ENCODE data around the gene OPN1LW.

Gene OPN1LW

DNA sequence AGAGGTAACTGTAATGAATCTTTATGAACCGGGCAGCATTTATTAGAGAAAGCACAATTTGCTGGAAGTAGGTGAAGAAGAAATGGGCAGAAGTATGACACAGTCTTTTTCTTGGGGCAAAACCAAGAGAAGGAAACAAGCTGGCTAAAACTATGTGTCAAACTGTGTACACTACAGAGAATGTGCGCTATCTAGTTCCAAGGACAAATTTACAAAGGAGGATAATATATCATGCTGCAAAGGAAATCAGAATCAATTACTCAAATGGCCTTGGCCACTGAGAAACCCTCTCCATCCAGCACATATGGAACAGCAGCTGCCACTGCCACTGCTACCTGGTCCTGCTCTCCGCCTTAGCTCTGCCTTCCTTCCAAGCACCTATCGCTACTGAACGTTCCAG, 29.4 kb upstream of the OPN1LW start:
- TF ChIP-seq POLR2AphosphoS5 (IDR thresholded peaks at IDR 0.05; ENCODE audit: low read depth) (no peak), GABPA (IDR thresholded peaks at IDR 0.05; ENCODE audit: low read depth) (no peak), CTCF (IDR thresholded peaks at IDR 0.05; ENCODE audit: insufficient read depth, low read length) (no peak), SPI1 (IDR thresholded peaks at IDR 0.05; ENCODE audit: borderline replicate concordance, low read depth) (no peak)
- TF ChIP-seq, protein P1, sequence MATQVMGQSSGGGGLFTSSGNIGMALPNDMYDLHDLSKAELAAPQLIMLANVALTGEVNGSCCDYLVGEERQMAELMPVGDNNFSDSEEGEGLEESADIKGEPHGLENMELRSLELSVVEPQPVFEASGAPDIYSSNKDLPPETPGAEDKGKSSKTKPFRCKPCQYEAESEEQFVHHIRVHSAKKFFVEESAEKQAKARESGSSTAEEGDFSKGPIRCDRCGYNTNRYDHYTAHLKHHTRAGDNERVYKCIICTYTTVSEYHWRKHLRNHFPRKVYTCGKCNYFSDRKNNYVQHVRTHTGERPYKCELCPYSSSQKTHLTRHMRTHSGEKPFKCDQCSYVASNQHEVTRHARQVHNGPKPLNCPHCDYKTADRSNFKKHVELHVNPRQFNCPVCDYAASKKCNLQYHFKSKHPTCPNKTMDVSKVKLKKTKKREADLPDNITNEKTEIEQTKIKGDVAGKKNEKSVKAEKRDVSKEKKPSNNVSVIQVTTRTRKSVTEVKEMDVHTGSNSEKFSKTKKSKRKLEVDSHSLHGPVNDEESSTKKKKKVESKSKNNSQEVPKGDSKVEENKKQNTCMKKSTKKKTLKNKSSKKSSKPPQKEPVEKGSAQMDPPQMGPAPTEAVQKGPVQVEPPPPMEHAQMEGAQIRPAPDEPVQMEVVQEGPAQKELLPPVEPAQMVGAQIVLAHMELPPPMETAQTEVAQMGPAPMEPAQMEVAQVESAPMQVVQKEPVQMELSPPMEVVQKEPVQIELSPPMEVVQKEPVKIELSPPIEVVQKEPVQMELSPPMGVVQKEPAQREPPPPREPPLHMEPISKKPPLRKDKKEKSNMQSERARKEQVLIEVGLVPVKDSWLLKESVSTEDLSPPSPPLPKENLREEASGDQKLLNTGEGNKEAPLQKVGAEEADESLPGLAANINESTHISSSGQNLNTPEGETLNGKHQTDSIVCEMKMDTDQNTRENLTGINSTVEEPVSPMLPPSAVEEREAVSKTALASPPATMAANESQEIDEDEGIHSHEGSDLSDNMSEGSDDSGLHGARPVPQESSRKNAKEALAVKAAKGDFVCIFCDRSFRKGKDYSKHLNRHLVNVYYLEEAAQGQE (IDR thresholded peaks at IDR 0.05; ENCODE audit: insufficient replicate concordance, low read depth): no peak
- Histone ChIP-seq H3K27ac (replicated peaks) (no peak overlapping the region), H3K4me3 (replicated peaks; ENCODE audit: insufficient read depth, low read length) (no peak overlapping the region), H3K27me3 (ENCODE audit: insufficient read depth, poor library complexity, severe bottlenecking) (no peaks in the 10 kb centered on the region)
- no peak for DNase-seq (ENCODE audit: low read depth in 1 of 2, low spot score in 1 of 2)

- TF ChIP-seq CTCF (IDR thresholded peaks at IDR 0.05; ENCODE audit: insufficient read depth, low read length) (no peak), POLR2AphosphoS5 (IDR thresholded peaks at IDR 0.05; ENCODE audit: low read depth) (no peak), GABPA (IDR thresholded peaks at IDR 0.05; ENCODE audit: low read depth) (no peak), SPI1 (IDR thresholded peaks at IDR 0.05; ENCODE audit: borderline replicate concordance, low read depth) (no peak)
- TF ChIP-seq, protein P1 (IDR thresholded peaks at IDR 0.05; ENCODE audit: insufficient replicate concordance, low read depth): no peak
- Histone ChIP-seq H3K4me3 (replicated peaks; ENCODE audit: insufficient read depth, low read length) (no peak overlapping the region), H3K27me3 (ENCODE audit: insufficient read depth, poor library complexity, severe bottlenecking) (no peaks in the 10 kb centered on the region), H3K27ac (replicated peaks) (no peak overlapping the region)
- no peak for DNase-seq (ENCODE audit: low read depth in 1 of 2, low spot score in 1 of 2)
Measured at GRCh38 chrX:154115071-154115470, 29.0 kb upstream of the OPN1LW start.

DNA sequence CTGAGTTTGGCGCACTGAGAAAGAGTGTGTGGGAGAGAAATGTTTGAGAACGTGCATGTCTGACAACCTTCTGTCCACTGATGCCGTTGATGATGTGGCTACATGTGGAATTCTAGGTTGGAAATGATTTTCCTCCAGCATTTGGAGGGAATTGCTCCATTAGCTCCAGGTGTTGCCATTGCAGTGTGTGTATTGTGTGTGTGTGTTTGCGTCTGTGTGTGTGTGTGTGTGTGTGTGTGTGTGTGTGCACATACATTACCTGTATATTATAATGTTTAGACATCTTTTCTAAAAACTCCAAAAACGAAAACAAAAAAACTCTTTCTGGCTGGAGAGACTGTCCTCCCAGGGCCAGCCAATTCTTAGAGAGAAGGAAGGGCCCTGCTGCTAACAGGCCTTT, 28.3 kb upstream of the OPN1LW start:
- Histone ChIP-seq H3K27me3 (ENCODE audit: insufficient read depth, poor library complexity, severe bottlenecking) (no peaks in the 10 kb centered on the region), H3K4me3 (replicated peaks; ENCODE audit: insufficient read depth, low read length) (no peak overlapping the region), H3K27ac (replicated peaks) (no peak overlapping the region)
- no peak for DNase-seq (ENCODE audit: low read depth in 1 of 2, low spot score in 1 of 2)
- no peak for TF ChIP-seq GABPA (IDR thresholded peaks at IDR 0.05; ENCODE audit: low read depth)
- TF ChIP-seq SPI1 (IDR thresholded peaks at IDR 0.05; ENCODE audit: borderline replicate concordance, low read depth): no peak
- TF ChIP-seq POLR2AphosphoS5 (IDR thresholded peaks at IDR 0.05; ENCODE audit: low read depth): no peak
- no peak for TF ChIP-seq CTCF (IDR thresholded peaks at IDR 0.05; ENCODE audit: insufficient read depth, low read length)
- TF ChIP-seq, protein P1 (IDR thresholded peaks at IDR 0.05; ENCODE audit: insufficient replicate concordance, low read depth): no peak
